Measurements from ENCODE around the gene DDIT4. TPM values are rescaled to one million over a fixed set of nuclear protein-coding genes. Genes with fewer than 3 reads are reported as not detected.
A peak's percentile ranks its signal among the peaks of the same experiment; 100 is the strongest.

Gene DDIT4
- total RNA-seq, 2 donors from 2014 or later = 259 to 265 TPM

DNA sequence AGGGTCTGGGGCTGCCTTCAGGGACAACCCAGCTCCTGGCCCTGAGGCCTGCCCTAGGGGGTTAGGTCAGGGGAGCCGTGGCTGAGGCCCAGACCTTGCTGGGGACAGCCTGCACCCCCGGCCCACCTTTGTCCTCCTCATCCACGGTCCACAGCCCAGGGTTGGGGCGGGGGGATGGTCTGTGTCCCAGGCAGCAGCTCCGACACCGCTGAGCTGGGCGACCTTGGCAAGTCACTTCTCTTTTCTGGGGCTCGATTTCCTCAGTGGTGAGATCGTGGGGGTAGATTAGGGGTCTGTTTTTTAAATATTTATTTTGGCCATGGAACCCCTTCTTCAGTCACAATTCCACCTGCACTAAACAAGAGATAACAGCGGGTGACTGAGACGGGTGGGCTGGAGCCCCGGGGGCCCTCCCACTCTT is 50.1 kb downstream of the DDIT4 start:
- Histone ChIP-seq H3K27ac (peak overlapping the region in 1 of 2 donors; percentile 81), H3K27me3 (replicated peaks; ENCODE audit: insufficient read depth) (no peaks in the 10 kb centered on the region), H3K9me3 (no peaks in the 10 kb centered on the region), H3K36me3 (no peaks in the 10 kb centered on the region), H3K4me1 (replicated peaks) (peaks cover 22% of the 10 kb centered on the region), H3K4me3 (no peak overlapping the region)
- WGBS = 55% methylated on average over 11 of the region's 12 CpGs
- no peak for DNase-seq (ENCODE audit: low spot score)
- intact Hi-C loops (cut with DNase I) = no loop called here
- TF ChIP-seq POLR2A (IDR thresholded peaks at IDR 0.05) = no peak
- TF ChIP-seq POLR2AphosphoS5 (IDR thresholded peaks at IDR 0.05) = no peak
- TF ChIP-seq, protein P1, sequence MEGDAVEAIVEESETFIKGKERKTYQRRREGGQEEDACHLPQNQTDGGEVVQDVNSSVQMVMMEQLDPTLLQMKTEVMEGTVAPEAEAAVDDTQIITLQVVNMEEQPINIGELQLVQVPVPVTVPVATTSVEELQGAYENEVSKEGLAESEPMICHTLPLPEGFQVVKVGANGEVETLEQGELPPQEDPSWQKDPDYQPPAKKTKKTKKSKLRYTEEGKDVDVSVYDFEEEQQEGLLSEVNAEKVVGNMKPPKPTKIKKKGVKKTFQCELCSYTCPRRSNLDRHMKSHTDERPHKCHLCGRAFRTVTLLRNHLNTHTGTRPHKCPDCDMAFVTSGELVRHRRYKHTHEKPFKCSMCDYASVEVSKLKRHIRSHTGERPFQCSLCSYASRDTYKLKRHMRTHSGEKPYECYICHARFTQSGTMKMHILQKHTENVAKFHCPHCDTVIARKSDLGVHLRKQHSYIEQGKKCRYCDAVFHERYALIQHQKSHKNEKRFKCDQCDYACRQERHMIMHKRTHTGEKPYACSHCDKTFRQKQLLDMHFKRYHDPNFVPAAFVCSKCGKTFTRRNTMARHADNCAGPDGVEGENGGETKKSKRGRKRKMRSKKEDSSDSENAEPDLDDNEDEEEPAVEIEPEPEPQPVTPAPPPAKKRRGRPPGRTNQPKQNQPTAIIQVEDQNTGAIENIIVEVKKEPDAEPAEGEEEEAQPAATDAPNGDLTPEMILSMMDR (IDR thresholded peaks at IDR 0.05) = no peak

Other genes with a start within 250 kb of the DDIT4 start
- gene SPOCK2, start 185.4 kb upstream of the DDIT4 start, total RNA-seq = 100 to 1,000 TPM in 1 of 2 donors, 1 to 10 TPM in 1; 5.1 to 163 TPM
- gene ANAPC16, start 57.9 kb upstream of the DDIT4 start, total RNA-seq = 100 to 1,000 TPM in 1 of 2 donors, 10 to 100 TPM in 1; 73.4 to 123 TPM
- 10 to 100 TPM; 14.8 to 38.3 TPM for gene ASCC1, start 57.6 kb upstream of the DDIT4 start, total RNA-seq
- gene DNAJB12, start 81.0 kb downstream of the DDIT4 start, total RNA-seq = 10 to 100 TPM; 33.0 to 55.9 TPM